ENCODE data around the gene AKAP8. TPM values are rescaled to one million over a fixed set of nuclear protein-coding genes. Genes with fewer than 3 reads are reported as not detected.
"Not testable (repeated sequence)": the region's sequence is repeated elsewhere in the genome, so short reads cannot be mapped to it uniquely, and the experiment has no call there.

AKAP8 gene
- polyA plus RNA-seq, 1 experiment = 11.2 TPM

DNA sequence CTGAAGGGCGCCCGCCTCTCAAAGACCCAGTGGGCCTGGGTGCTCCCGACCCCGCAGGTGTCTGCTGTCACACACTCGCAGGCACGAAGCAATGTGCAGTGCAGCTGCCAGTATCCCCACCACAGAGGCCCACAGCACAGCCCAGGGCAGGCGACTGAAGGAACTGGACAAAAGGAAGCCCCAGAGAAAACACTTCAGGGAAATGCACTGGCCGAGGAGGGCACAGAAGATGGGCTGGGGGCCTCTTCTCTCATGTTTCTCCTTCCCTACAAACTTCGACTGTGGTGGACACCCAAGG lies 10.0 kb downstream of the AKAP8 start:
- ChIA-PET POLR2A (no interaction called here), CTCF (no interaction called here)
- DNase-seq (ENCODE audit: low read depth) = no peak
- TF ChIP-seq, protein P1, sequence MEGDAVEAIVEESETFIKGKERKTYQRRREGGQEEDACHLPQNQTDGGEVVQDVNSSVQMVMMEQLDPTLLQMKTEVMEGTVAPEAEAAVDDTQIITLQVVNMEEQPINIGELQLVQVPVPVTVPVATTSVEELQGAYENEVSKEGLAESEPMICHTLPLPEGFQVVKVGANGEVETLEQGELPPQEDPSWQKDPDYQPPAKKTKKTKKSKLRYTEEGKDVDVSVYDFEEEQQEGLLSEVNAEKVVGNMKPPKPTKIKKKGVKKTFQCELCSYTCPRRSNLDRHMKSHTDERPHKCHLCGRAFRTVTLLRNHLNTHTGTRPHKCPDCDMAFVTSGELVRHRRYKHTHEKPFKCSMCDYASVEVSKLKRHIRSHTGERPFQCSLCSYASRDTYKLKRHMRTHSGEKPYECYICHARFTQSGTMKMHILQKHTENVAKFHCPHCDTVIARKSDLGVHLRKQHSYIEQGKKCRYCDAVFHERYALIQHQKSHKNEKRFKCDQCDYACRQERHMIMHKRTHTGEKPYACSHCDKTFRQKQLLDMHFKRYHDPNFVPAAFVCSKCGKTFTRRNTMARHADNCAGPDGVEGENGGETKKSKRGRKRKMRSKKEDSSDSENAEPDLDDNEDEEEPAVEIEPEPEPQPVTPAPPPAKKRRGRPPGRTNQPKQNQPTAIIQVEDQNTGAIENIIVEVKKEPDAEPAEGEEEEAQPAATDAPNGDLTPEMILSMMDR (IDR thresholded peaks at IDR 0.05; ENCODE audit: insufficient read depth, low read depth, low read length) = no peak
- Histone ChIP-seq H3K4me3 (ENCODE audit: low read depth, low read length) (no peak overlapping the region), H3K27me3 (ENCODE audit: control insufficient read depth, insufficient read depth, low read length) (no peaks in the 10 kb centered on the region), H3K36me3 (ENCODE audit: control insufficient read depth, insufficient read depth, low read length) (peaks cover 57% of the 10 kb centered on the region)

DNA sequence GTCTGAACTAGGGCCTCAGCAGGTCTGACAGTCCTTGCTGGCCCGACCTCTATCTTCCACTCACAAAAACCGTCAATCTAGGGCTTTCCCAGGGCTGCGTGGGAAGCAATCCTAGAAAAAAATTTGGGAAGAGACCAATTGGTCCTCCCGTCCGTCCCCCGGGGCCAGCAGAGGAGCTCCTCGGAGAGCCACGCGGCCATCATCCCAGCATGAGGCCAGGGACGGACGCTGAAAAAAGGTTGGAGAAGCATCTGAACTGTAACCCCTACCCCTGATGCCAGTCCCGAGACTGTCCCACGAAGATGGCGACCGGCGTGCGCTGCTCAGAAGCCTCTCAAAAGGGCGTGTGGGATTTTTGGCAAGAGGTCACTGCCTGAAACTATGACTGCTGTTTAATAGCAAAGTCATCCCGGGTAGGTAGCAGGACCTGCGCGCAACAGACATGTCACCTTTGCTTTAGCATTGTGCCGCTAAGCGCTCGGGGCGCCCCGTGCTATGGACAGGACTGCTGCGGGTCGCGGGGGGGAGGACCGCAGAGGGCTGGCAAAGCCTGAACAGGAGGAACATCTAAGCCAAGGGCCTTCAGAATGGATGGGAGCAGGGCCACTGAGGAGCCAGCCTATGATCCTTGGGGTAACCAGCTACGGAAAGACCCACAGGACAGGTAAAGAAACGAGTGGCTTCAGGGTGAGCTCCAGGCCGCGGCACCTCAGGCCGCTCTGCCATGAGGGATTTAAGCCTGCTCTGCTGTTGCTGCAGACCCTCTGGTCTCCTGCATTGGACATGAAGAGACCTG lies 10.6 kb downstream of the AKAP8 start:
- ChIA-PET POLR2A (no interaction called here), CTCF (interaction anchor here (0.6 kb wide), 1 partner anchor 10 kb away, joined by 3 read pairs; no protein-coding TSS in a partner anchor)
- peaks cover 55% of the 10 kb centered on the region for H3K36me3 ChIP-seq (ENCODE audit: control insufficient read depth, insufficient read depth, low read length)

DNA sequence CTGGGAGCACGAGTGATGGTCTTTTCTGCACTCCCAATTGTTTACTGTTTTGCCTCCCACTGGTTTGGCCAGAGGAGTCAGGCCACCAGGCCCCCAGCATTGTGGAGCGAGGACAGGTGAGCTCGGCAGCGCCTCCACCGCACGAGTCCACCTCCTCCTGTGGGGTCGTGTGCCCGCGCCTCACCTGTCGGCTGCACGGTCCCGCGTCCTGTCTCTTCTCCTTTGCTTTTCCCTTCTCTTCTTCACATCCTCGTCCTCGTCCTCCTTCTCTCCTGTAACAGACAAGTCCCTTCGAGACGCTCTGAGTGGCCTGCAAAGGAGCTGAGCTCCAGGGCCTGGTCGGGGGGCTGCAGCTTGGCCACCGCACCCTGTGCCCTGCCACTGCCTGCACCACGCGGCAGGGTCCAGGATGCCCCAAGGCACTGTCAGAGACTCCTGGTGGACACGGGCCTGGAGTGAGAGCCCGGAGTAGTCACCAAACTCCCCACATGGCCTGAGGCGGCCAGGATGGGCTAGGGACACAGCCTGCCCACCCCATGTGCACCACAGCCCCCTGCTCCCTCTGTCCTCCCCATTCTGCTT lies 11.4 kb downstream of the AKAP8 start:
- POLR2A ChIA-PET = no interaction called here
- CTCF ChIA-PET = no interaction called here
- H3K36me3 ChIP-seq (ENCODE audit: control insufficient read depth, insufficient read depth, low read length) = peaks cover 50% of the 10 kb centered on the region
- TF ChIP-seq, protein P1 (IDR thresholded peaks at IDR 0.05; ENCODE audit: insufficient read depth, low read depth, low read length) = no peak
- no peak for DNase-seq (ENCODE audit: low read depth)
- no peak overlapping the region for H3K4me3 ChIP-seq (ENCODE audit: low read depth, low read length)
- H3K27me3 ChIP-seq (ENCODE audit: control insufficient read depth, insufficient read depth, low read length) = no peaks in the 10 kb centered on the region

More for the DNA sequence above, 10.6 kb downstream of the AKAP8 start:
- no peak for DNase-seq (ENCODE audit: low read depth)
- TF ChIP-seq, protein P1 (IDR thresholded peaks at IDR 0.05; ENCODE audit: insufficient read depth, low read depth, low read length) = no peak
- H3K4me3 ChIP-seq (ENCODE audit: low read depth, low read length) = no peak overlapping the region
- H3K27me3 ChIP-seq (ENCODE audit: control insufficient read depth, insufficient read depth, low read length) = no peaks in the 10 kb centered on the region

DNA sequence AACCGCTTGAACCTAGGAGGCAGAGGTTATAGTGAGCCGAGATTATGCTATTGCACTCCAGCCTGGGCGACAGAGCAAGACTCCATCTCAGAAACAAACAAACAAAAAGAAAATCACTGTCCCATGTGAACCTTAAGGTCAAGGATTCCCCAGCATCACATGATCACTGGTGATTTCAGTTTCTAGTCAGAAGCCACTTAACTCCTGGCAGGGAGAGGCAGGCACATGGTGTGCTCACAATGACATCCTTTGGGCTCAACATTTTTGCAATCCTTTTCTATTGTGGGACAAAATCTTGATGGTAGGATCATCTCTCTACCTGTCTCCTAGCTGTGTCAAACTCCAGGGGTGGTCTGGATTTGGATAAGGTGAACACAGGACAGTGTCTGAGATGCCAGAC lies 12.1 kb downstream of the AKAP8 start:
- peaks cover 45% of the 10 kb centered on the region for H3K36me3 ChIP-seq (ENCODE audit: control insufficient read depth, insufficient read depth, low read length)
- no peaks in the 10 kb centered on the region for H3K27me3 ChIP-seq (ENCODE audit: control insufficient read depth, insufficient read depth, low read length)
- CTCF ChIA-PET = no interaction called here
- POLR2A ChIA-PET = no interaction called here
- TF ChIP-seq, protein P1 (IDR thresholded peaks at IDR 0.05; ENCODE audit: insufficient read depth, low read depth, low read length) = no peak
- no peak overlapping the region for H3K4me3 ChIP-seq (ENCODE audit: low read depth, low read length)
- no peak for DNase-seq (ENCODE audit: low read depth)

DNA sequence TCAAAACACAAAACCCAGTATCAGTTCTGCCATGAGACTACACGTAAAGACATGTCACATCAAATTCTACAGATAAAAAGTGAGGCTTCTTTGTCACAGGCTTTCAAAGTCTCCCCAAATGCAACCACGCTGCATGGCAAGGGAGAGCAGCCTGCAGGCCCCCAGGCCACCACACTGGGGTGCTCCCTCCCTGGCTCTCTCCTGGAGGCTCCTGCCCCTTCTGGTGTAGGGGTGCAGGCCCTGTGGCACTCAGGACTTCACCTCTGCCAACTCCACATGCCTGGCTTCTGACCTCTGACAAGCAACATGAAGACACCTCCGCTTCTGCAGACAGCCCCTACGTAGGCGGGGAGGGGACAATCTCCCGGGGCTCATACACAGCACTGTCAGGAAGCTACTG lies 14.3 kb downstream of the AKAP8 start:
- TF ChIP-seq, protein P1 (IDR thresholded peaks at IDR 0.05; ENCODE audit: insufficient read depth, low read depth, low read length) = no peak
- no peak overlapping the region for H3K4me3 ChIP-seq (ENCODE audit: low read depth, low read length)
- DNase-seq (ENCODE audit: low read depth) = no peak
- H3K36me3 ChIP-seq (ENCODE audit: control insufficient read depth, insufficient read depth, low read length) = peaks cover 48% of the 10 kb centered on the region
- ChIA-PET CTCF (no interaction called here), POLR2A (no interaction called here)
- no peaks in the 10 kb centered on the region for H3K27me3 ChIP-seq (ENCODE audit: control insufficient read depth, insufficient read depth, low read length)

DNA sequence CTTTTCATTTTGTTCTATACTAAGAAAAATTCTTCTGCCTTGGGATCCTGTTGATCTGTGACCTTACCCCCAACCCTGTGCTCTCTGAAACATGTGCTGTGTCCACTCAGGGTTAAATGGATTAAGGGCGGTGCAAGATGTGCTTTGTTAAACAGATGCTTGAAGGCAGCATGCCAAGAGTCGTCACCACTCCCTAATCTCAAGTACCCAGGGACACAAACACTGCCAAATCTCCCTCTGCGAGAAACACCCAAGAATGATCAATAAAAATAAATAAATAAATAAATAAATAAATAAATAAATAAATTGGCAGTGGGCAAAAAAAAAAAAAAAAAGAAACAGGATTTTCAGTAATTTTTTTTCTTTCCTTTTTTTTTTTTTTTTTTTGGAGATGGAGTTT lies 15.8 kb downstream of the AKAP8 start:
- peaks cover 38% of the 10 kb centered on the region for H3K36me3 ChIP-seq (ENCODE audit: control insufficient read depth, insufficient read depth, low read length)
- DNase-seq (ENCODE audit: low read depth); CTCF ChIA-PET; H3K4me3 ChIP-seq (ENCODE audit: low read depth, low read length); H3K27me3 ChIP-seq (ENCODE audit: control insufficient read depth, insufficient read depth, low read length); POLR2A ChIA-PET: not testable (repeated sequence)

DNA sequence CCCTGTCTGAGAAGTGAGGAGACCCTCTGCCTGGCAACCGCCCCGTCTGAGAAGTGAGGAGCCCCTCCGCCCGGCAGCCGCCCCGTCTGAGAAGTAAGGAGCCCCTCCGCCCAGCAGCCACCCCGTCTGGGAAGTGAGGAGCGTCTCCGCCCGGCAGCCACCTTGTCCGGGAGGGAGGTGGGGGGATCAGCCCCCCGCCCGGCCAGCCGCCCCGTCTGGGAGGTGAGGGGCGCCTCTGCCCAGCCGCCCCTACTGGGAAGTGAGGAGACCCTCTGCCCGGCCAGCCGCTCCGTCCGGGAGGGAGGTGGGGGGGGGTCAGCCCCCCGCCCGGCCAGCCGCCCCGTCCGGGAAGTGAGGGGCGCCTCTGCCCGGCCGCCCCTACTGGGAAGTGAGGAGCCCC lies 16.5 kb downstream of the AKAP8 start:
- POLR2A ChIA-PET; H3K27me3 ChIP-seq (ENCODE audit: control insufficient read depth, insufficient read depth, low read length); DNase-seq (ENCODE audit: low read depth); H3K4me3 ChIP-seq (ENCODE audit: low read depth, low read length); CTCF ChIA-PET: not testable (repeated sequence)
- H3K36me3 ChIP-seq (ENCODE audit: control insufficient read depth, insufficient read depth, low read length) = peaks cover 34% of the 10 kb centered on the region

DNA sequence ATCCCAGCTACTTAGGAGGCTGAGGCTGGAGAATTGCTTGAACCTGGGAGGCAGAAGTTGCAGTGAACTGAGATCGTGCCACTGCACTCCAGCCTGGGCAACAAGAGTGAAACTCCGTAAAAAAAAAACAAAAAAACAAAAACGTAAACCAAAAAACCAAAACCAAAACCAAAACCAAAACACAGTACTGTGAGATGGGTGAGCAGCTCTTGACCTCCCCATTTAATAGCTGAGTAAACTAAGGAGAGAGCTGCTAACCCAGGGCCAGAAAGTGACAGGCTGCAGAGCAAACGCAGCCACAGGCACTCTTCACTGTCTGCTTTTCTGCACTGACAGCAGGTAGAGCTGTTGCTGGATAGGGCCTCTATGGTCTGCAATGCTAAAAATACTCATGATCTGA lies 19.6 kb downstream of the AKAP8 start:
- POLR2A ChIA-PET; H3K4me3 ChIP-seq (ENCODE audit: low read depth, low read length): not testable (repeated sequence)

More for the DNA sequence above, 19.6 kb downstream of the AKAP8 start:
- DNase-seq (ENCODE audit: low read depth); H3K27me3 ChIP-seq (ENCODE audit: control insufficient read depth, insufficient read depth, low read length): not testable (repeated sequence)
- CTCF ChIA-PET = interaction anchor here (1.1 to 1.2 kb wide), 2 partner anchors 17 to 182 kb away, joined by 3 to 4 read pairs; no protein-coding TSS in a partner anchor
- peaks cover 28% of the 10 kb centered on the region for H3K36me3 ChIP-seq (ENCODE audit: control insufficient read depth, insufficient read depth, low read length)

All from BJ (cell line).